OCI-LY1 (cell line): ENCODE measurements around the gene F10.

ENCODE experiments used
- CTCF ChIP-seq: fragments of 200-600 bp; sonication (generic), shearing (Covaris generic); IDR thresholded peaks from 2 replicates; pipeline ENCODE4 v1.5.1; 2017; ENCODE audit warnings: mild to moderate bottlenecking, antibody characterized with exemption, low read length, moderate library complexity, mixed read lengths
- EZH2 ChIP-seq: fragments of 200-600 bp; sonication (generic), shearing (Covaris generic); IDR thresholded peaks from 2 replicates; pipeline ENCODE4 v1.8.0; 2017; ENCODE audit warnings: borderline replicate concordance, mixed run types, mild to moderate bottlenecking, antibody characterized with exemption, low read length, moderate library complexity, mixed read lengths

DNA sequence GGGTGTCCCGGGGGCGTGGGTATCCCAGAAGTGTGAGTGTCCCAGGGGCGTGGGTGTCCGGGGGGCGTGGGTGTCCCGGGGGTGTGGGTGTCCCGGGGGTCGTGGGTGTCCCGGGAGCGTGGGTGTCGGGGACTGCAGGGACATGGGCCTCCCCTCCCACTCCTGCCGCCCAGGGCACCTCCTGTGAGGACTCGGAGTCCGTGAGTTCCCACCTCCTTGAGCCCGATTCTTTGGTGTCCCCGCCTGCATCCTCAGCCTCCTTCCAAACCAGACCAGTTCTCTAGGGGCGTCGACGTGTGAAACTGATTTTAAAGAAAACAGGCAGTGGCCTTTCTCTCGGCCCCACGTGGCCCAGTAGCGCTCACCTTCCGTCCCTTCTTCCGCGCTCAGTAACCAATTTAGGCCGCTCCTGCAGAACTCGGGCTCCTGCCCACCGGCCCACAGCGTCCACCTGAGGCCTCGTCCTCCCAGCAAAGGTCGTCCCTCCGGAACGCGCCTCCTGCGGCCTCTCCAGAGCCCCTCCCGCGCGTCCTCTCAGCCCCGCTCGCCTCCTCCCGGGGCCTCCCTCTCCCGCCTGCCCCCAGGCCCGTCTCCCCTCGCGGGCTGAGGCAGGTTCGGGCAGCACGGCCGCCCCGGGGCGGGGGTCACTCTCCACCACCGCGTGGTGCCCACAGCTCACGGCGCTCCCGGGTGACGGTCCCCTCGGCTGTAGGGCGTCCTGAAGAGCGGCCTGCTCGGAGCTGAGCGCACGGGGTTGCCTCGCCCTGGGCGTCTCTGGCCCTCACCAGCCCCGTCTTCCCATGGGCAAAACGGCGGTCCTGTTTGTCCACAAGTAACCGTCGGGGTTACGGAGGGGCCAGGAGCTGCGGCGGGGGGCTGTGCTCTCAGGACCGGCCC is 13.2 kb upstream of the F10 start:
- TF ChIP-seq CTCF = no peak
- TF ChIP-seq EZH2 = no peak
